HCT116 (cell line): ENCODE measurements around the gene PAQR7.

Source experiments
- EZH2 ChIP-seq: fragments of 200-600 bp; sonication (generic); IDR thresholded peaks from 2 replicates; pipeline ENCODE4 v1.6.1; 2017; ENCODE audit warnings: antibody characterized with exemption, mixed run types
- JUND ChIP-seq: IDR thresholded peaks from 2 replicates; pipeline ENCODE4 v1.6.1; 2012
- POLR2A ChIP-seq: IDR thresholded peaks from 2 replicates; pipeline ENCODE4 v1.7.0; 2011; ENCODE audit warnings: borderline replicate concordance; ENCODE audit not compliant: insufficient read depth, insufficient read length; ENCODE audit errors: extremely low read depth
- REST ChIP-seq: IDR thresholded peaks from 2 replicates; pipeline ENCODE4 v1.6.1; 2012; ENCODE audit warnings: low read depth
- ZFX ChIP-seq: fragments of 450-650 bp; IDR thresholded peaks from 2 replicates; pipeline ENCODE4 v1.6.1; 2017
- TF ChIP-seq, protein P1 (sequence below), 3 experiments: fragments of 200-600 bp in 1 of 3; sonication (generic) in 1 of 3; IDR thresholded peaks in 2 of 3; conservative IDR thresholded peaks in 1 of 3; 2 replicates each; pipeline ENCODE4 v1.5.1; 2012 to 2017; ENCODE audit warnings: low read depth in 2 of 3, low read length in 2 of 3, antibody characterized with exemption in 1 of 3, borderline replicate concordance in 1 of 3, control low read depth in 1 of 3, mild to moderate bottlenecking in 1 of 3, mixed read lengths in 1 of 3, mixed run types in 1 of 3, moderate library complexity in 1 of 3; ENCODE audit not compliant: insufficient read depth in 1 of 3
- TF ChIP-seq, protein P2 (sequence below): IDR thresholded peaks from 2 replicates; pipeline ENCODE4 v1.6.1; 2011; ENCODE audit warnings: mild to moderate bottlenecking, low read length, moderate library complexity; ENCODE audit not compliant: insufficient replicate concordance; ENCODE audit errors: extremely low read depth

DNA sequence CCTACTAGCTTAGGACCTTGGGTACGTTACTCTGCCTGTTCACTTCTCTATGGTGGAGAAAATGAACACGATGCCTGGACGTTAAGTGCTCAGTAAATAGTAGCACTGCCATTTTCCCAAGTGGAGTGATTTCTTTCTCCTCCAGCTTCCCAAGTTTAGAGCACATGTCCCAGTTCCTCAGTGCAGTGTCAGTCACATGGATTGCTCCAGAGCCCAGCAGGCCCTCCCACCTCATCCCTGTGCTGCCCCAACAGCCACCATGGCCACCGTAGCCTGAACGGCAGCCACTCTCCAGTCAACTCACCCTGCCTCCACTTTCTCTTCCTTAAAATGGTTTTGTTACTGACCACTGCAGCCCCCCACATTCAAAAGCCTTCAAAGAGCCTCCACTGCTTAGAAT, 22.2 kb upstream of the PAQR7 start:
- TF ChIP-seq REST (no peak), EZH2 (no peak), ZFX (no peak), JUND (no peak), POLR2A (no peak)
- TF ChIP-seq, protein P1, sequence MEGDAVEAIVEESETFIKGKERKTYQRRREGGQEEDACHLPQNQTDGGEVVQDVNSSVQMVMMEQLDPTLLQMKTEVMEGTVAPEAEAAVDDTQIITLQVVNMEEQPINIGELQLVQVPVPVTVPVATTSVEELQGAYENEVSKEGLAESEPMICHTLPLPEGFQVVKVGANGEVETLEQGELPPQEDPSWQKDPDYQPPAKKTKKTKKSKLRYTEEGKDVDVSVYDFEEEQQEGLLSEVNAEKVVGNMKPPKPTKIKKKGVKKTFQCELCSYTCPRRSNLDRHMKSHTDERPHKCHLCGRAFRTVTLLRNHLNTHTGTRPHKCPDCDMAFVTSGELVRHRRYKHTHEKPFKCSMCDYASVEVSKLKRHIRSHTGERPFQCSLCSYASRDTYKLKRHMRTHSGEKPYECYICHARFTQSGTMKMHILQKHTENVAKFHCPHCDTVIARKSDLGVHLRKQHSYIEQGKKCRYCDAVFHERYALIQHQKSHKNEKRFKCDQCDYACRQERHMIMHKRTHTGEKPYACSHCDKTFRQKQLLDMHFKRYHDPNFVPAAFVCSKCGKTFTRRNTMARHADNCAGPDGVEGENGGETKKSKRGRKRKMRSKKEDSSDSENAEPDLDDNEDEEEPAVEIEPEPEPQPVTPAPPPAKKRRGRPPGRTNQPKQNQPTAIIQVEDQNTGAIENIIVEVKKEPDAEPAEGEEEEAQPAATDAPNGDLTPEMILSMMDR (IDR thresholded peaks at IDR 0.05 in 2 of 3, conservative IDR thresholded peaks at IDR 0.05 in 1 of 3; ENCODE audit: borderline replicate concordance in 1 of 3, insufficient read depth in 1 of 3, low read depth in 2 of 3, low read length in 2 of 3): no peak
- TF ChIP-seq, protein P2, sequence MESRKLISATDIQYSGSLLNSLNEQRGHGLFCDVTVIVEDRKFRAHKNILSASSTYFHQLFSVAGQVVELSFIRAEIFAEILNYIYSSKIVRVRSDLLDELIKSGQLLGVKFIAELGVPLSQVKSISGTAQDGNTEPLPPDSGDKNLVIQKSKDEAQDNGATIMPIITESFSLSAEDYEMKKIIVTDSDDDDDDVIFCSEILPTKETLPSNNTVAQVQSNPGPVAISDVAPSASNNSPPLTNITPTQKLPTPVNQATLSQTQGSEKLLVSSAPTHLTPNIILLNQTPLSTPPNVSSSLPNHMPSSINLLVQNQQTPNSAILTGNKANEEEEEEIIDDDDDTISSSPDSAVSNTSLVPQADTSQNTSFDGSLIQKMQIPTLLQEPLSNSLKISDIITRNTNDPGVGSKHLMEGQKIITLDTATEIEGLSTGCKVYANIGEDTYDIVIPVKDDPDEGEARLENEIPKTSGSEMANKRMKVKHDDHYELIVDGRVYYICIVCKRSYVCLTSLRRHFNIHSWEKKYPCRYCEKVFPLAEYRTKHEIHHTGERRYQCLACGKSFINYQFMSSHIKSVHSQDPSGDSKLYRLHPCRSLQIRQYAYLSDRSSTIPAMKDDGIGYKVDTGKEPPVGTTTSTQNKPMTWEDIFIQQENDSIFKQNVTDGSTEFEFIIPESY: no peak
